HG03354 (cell line): ENCODE measurements around the gene SASH3.

ENCODE experiments used
- ATAC-seq: cut with Tn5 transposase; IDR thresholded peaks from one replicate; pipeline ENCODE4 v1.9.1; 2021; ENCODE audit warnings: mild to moderate bottlenecking; ENCODE audit not compliant: unreplicated experiment, poor library complexity, severe bottlenecking

The SASH3 gene

DNA sequence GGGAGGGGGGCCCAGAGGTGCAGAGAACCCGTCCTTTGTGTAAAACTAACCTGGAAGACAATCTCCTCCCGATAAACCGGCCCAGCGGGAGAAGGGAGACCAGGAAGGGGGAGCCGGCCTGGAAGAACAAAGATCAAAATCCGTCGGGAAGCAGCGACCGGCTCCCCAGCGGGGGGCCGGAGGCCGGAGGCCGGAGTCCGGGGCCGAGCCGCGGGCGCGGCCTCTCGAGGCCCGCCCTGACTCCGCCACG is 63.4 kb downstream of the SASH3 start:
- ATAC-seq = no peak

GRCh38 chrX:129843459-129844306 is 63.9 kb downstream of the SASH3 start, which contains the start of gene ZDHHC9:
Gene ZDHHC9 (minus strand): TSS chrX:129843886. CDS start chrX:129841945, 1,941 bp downstream.
- peak; percentile 99 for ATAC-seq
